EL (cell line): ENCODE results near the gene OGDH.
A peak's percentile ranks its signal among the peaks of the same experiment; 100 is the strongest.
"Not testable (repeated sequence)": the region's sequence is repeated elsewhere in the genome, so short reads cannot be mapped to it uniquely, and the experiment has no call there.

Experiments used
- DNase-seq: peaks from one replicate; pipeline ENCODE4 v3.0.0-alpha.2; 2016

The OGDH gene

GRCh38 chr7:44709011-44709915 is 102.8 kb downstream of the OGDH start:
- DNase-seq, result no peak

- DNase-seq, result no peak
Measured at GRCh38 chr7:44709945-44710596, 103.6 kb downstream of the OGDH start.

GRCh38 chr7:44711528-44711927 is 105.1 kb downstream of the OGDH start:
- no peak for DNase-seq

- DNase-seq, result no peak
Measured at GRCh38 chr7:44712012-44712411, 105.6 kb downstream of the OGDH start.

GRCh38 chr7:44713141-44713540 is 106.7 kb downstream of the OGDH start:
- DNase-seq, result no peak

DNA sequence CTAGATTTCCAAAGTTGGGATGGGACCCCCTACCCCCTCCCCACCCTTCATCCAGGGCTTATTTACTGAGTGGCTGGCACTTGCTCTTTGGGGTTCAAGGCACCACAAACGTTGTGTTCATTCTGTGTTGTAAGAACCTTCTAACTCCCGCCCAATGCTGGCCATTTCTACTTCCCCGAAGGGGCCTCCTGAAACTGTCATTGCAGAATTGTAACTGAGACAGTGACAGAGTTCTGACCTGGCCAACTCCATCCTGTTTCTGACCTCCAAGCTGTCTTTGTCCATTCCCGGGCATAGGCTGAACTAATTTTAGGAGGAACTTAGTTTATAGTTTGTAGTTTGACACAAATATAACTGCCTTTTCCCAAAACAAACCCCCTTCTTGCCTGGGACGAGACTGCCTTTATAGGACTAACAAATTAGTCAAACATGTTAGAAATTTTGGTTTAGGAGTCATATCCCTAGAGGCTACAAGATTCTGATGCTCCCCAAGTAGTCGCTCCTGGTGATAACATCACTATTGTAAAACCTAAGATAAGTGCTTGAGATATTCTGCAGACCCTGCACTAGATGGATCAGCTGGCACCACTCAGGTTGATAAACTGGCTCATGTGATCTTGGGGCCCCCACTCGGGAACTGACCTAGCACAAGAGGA is 107.4 kb downstream of the OGDH start:
- peak; percentile 14 for DNase-seq

DNA sequence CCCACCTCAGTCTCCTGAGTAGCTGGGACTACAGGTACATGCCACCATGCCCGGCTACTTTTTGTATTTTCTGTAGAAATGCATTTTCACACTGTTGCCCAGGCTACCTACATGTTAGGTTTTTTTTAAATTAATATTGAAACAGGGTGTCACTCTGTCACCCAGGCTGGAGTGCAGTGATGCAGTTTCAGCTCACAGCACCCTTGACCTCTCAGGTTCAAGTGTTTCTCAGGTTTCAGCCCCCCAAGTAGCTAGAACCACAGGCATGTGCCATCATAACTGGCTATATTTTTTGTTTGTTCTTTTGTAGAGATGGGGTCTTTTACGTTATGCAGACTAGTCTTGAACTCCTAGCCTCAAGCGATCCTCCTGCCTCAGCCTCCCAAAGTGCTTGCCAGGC is 109.8 kb downstream of the OGDH start:
- no peak for DNase-seq

DNA sequence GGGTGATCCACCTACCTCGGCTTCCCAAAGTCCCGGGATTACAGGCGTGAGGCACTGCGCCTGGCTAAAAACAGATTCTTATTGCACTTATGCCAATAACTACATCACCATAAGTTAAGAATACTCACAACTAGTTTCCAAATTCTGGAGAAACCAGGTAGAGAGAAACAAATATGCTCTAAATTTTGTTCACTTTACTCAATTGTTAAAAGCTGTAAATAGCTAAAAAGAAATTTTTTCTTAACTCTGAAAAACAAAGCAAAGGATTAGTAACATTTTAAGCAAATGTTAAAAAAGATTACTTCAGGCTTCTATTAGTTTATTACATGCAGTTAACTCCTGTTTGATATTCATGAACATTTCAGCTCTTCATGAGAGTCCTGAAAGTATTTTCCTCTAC is 113.9 kb downstream of the OGDH start:
- no peak for DNase-seq

DNA sequence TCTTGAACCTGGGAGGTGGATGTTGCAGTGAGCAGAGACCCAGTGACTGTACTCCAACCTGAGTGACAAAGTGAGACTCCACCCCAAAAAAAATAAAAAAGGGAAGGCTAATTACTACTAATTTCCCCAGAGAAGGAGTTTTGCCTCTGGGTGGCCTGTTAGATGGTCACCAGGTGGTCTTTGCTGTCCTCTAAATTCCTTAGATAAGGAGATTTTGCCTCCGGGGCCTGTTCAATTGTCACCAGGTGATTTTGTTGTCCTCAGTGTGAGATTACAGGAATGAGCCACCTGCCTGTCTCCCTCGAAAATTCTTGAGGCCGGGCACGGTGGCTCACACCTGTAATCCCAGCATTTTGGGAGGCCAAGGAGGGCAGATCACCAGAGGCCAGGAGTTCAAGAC is 117.8 kb downstream of the OGDH start:
- no peak for DNase-seq

GRCh38 chr7:44726250-44726649 is 119.8 kb downstream of the OGDH start:
- DNase-seq, result not testable (repeated sequence)

- peak; percentile 85 for DNase-seq
Measured at GRCh38 chr7:44727158-44727936, 120.9 kb downstream of the OGDH start.

DNA sequence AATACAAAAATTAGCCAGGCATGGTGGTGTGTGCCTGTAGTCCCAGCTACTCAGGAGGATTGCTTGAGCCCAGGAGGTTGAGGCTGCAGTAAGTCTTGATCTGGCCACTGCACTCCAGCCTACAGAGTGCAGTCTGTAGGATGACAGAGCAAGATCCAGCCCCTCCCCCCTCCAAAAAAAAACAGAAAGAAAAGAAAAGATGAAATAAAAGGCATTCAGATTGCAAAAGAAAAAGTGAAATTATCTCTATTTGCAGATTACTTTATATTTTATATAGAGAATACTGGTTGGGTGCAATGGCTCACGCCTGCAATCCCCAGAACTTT is 121.5 kb downstream of the OGDH start:
- DNase-seq, result no peak

- DNase-seq, result no peak
Measured at GRCh38 chr7:44729949-44730590, 123.6 kb downstream of the OGDH start.

DNA sequence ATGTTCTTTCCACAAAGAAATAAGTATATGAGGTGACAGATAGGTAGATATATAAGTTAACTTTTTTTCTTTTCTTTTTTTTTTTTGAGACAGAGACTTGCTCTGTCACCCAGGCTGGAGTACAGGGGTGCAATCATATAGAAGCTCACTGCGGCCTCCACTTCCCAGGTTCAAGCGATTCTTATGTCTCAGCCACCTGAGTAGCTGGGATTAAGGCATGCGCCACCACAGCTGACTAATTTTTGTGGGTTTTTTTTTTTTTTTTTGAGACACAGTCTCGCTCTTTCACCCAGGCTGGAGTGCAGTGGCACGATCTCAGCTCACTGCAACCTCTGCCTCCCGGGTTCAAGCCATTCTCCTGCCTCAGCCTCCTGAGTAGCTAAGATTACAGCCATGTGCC is 126.5 kb downstream of the OGDH start:
- not testable (repeated sequence) for DNase-seq

DNA sequence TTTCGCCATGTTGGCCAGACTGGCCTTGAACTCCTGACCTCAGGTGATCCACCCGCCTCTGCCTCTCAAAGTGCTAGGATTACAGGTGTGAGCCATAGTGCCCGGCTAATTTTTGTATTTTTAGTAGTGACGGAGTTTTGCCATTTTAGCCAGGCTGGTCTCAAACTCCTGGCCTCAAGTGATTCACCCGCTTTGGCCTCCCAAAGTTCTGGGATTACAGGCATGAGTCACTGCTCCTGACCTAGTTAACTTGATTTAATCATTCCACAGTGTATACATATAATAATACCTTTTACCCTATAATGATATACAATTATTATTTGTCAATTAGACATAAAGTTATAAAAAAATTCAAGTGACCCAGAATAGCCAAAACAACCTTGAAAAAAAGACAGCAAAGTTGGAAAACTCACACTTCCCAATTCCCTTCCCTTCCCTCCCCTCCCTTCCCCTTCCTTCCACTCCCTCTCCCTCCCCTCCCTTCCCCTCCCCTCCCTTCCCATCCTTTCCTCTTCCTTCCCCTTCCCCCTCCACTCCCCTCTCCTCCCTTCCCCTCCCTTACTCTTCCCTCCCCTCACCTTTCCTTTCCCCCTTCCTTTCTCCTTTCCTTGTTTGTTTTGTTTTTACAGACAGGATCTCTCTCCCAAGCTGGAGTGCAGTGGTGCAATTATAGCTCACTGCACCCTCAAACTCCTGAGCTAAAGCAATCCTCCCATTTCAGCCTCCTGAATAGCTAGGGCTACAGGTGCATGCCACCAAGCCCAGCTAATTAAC is 127.5 kb downstream of the OGDH start:
- DNase-seq, result peak; percentile 88

DNA sequence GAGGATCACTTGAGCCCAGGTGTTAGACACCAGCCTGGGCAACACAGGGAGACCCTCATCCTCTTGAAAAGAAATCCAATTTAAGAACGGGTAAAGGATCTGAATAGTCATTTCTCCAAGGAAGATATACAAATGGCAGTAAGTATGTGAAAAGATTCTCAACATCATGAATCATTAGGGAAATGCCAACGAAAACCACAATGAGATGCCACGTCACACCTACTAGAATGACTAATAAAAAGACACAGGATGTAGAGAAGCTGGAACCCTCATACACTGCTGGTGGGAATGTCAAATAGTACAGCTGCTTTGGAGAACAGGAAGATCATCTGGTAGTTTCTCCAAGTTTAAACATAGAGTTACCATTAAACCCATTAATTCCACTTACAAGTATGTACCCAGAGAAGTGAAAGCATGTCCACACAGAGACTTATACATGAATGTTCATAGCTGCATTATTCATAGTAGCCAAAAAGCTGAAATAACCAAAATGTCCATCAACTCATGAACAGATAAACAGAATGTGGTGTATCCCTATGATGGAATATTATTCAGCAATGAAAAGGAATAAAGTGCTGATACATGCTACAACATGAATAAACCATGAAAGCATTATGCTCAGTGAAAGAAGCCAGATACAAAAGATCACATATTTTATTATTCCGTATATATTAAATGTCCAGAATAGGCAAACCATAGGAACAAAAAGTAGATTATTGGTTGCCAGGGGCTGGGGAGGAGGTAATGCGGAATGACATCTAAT is 129.2 kb downstream of the OGDH start:
- DNase-seq, result peak; percentile 98

DNA sequence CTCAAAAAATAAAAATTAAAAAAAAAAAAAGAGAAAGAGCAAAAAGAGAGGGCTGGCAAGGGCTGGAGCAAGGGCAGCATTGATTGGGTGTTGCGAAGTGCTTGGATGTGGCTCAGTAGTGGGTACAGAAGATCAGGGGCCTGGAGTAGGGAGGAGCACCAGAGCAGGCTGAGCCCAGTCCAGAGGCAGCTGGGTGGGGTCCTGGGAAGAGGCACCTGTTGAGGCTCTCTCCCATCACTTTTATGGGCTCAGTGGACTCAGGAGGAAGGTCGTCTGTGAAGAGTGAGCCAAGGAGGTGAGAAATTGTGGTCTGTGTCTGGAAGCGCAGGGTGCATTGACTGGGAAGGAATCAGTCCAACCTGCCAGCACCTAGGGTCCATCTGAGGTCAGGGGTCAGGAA is 130.5 kb downstream of the OGDH start:
- no peak for DNase-seq

- peak; percentile 25 for DNase-seq
Measured at GRCh38 chr7:44738051-44738723, 131.8 kb downstream of the OGDH start.

- DNase-seq, result no peak
Measured at GRCh38 chr7:44738876-44739665, 132.6 kb downstream of the OGDH start.

- no peak for DNase-seq
Measured at GRCh38 chr7:44740055-44740454, 133.6 kb downstream of the OGDH start.
